Fibroblast of skin of scalp (primary cell): ENCODE measurements around the gene TRIM2.

Experiments used
- DNase-seq: peaks from one replicate; pipeline ENCODE4 v3.0.0-alpha.2; 2013

Gene TRIM2

DNA sequence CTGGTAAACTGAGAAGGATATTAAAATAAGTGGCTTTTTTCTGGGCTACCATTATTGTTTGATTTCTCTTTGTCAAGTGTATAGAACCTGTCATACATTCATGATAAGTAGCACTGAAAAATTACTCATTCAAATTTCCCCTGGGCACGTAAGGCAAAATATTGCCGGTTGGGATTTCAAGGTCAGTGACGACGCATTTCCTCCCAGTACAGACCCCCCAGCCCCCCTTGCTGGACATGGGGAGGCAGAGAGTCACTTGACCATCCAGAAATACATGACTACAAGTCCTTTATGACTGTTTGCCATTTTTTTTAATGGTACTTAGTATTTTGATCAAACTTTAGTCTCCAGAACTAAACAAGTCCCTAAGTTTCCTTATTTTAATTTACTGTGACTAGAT lies 133.4 kb downstream of the TRIM2 start:
- DNase-seq: no peak

DNA sequence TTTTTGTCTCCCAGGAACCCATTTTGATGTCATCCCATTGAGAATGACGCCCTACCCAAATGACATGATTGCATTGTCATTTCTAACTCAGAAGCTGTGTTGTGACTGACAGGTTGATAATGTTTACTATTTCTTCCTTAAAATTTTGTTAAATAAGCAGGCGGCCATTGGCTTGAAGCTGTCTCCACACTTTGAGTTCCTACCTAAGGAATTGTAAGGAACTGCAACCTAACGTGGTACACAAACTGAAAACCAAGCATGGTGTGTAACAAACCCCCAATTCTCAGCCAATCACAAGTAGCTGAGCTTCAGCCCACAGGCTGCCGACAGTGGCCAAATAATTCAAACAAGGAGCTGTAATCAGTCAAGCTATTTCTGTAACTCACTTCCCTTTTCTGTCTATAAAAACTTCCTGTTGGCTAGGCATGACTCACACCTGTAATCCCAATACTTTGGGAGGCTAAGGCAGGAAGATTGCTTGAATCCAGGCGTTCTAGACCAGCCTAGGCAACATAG lies 137.4 kb downstream of the TRIM2 start:
- peak; percentile 44 for DNase-seq

GRCh38 chr4:153342751-153343552 lies 138.7 kb downstream of the TRIM2 start:
- DNase-seq: no peak

GRCh38 chr4:153344131-153345011 lies 140.1 kb downstream of the TRIM2 start, which contains the start of gene MND1:
MND1 (plus strand) TSS chr4:153344688; CDS start chr4:153344738, 50 bp downstream.
- DNase-seq: peak; percentile 82

- peak; percentile 57 for DNase-seq
These were observed 141.1 kb downstream of the TRIM2 start for GRCh38 chr4:153345012-153345981.

DNA sequence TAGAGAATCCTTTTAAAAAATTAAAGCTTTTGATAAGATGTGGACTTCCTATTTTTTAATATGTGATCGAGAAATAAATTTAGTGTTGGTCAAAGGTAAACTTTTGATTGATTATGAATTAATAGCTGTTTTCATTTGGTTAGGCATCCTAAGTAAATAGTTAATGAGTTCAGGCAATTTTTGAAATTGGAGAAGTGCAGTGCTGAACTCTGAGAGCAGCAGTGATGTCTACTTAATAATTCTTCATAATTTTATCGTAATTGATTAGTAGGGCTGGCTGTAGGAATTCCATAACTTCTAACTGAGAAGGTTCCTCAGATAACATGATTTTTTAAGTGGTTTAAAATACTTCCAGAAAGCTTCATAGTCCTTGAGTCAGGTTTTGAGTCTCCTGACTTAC lies 141.8 kb downstream of the TRIM2 start:
- DNase-seq: no peak

- DNase-seq: peak; percentile 40
These were observed 142.3 kb downstream of the TRIM2 start for GRCh38 chr4:153346563-153346962.

DNA sequence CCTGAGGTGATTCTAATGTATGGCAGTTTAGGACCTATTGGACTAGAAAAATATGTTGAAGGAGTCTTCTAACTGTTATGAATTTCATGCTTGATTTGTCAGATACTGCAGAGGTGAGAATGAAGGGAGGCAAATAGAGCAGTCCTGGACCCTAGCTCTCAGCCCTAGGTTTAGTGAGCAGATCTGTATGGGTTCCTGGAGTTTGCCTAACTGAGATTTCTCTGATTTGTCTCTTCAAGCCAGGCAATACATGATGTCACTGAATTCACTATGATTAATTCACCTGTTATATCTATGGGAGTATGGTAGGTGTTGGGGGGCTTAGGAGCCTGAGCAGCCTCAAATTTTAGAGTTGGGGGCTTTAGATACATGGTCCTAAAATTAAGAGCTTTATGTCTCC lies 142.9 kb downstream of the TRIM2 start:
- no peak for DNase-seq

- no peak for DNase-seq
These were observed 143.8 kb downstream of the TRIM2 start for GRCh38 chr4:153348006-153348405.

DNA sequence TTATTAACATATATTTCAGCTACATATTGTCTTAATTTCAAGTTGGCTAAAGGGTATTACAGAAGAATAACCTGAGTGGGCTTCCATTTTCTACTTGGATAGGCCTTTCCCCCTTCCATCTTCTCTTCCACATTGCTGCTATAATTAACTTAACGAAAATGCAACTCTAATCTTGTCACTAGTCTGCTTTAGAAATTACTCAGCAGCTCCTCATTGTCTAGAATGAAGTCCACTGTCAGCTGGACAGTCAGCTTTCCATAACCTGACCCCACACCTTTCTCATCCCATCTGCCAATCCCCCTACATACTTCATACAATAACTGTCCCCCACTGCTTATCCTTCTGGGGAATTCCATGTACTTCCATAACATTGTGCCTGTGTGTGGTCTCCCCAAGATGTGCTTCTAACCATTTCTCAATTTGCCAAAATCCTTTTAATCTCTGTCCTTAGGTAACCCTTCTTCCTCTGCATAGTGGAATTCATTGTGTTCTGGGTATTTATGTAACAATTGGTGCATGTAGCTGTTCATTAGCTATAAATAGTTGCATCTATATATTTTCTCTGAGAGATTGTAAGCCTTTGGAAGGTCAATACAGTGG lies 145.1 kb downstream of the TRIM2 start:
- no peak for DNase-seq

DNA sequence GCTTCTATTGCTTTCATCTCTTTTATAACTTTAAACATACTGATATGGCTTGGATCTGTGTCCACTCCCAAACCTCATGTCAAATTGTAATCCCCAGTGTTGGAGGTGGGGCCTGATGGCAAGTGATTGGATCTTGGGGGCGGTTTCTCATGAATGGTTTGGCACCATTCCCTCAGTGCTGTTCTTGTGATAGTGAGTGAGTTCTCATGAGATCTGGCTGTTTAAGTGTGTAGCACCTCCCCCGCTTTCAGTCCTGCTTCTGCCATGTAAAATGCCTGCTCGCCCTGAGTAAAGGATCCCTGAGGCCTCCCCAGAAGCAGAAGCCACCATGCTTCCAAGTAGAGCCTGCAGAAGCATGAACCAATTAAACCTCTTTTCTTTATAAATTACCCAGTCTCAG lies 157.9 kb downstream of the TRIM2 start:
- DNase-seq: peak; percentile 42

DNA sequence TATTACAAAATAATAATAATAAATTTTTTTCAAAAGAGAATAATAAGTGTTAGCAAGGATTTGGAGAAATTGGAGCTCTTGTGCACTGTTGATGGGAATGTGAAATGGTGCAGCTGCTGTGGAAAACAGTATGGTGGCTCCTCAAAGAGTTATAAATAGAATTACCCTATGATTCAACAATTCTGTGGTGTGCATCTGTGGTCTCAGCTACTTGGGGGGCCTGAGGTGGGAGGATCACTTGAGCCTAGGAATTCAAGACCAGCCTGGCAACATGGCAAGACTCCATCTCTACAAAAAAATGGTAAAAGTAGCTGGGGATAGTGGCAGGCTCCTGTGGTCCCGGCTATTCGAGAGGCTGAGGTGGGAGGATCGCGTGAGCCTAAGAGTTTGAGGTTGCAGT lies 159.8 kb downstream of the TRIM2 start:
- peak; percentile 80 for DNase-seq

DNA sequence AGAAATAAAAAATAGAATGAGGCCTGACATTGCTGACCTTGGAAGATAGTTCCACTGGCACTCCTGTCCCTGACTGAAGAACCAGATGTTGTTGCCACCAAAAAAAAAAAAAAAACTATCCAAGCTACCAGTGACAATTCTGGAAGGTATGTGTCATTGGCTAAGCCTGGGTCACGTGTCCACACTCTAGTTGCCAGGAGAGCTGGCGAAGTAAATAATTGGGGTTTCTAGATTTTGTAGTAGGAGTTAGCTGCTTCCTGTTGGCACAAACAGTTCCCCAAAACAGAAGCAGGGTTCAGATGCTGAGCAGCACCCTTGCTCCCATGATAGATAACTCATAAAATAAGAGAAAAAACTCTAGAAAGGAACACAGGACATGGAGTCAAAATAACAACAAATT lies 160.8 kb downstream of the TRIM2 start:
- DNase-seq: no peak

DNA sequence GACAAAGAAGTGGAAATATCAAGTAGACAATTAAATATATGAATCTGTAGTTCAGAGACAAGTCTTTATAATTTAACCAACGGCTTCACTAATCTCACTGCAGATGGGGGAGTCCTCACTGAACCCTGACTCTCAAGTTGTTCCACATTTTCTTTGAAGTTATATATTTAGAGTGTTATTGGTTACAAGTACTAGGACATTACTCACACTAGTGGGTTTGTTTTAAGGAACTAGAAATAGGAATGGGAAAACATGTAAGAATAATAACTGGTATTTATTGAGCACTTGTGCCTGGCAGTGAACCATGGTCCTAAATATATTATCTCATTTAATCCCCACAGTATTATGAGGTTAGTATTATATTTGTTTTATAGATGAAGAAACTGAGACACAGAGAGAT lies 162.2 kb downstream of the TRIM2 start:
- no peak for DNase-seq

- no peak for DNase-seq
These were observed 162.8 kb downstream of the TRIM2 start for GRCh38 chr4:153367092-153367491.

GRCh38 chr4:153369021-153369420 lies 164.8 kb downstream of the TRIM2 start:
- no peak for DNase-seq

GRCh38 chr4:153371701-153372234 lies 167.5 kb downstream of the TRIM2 start:
- DNase-seq: no peak

- DNase-seq: no peak
These were observed 168.8 kb downstream of the TRIM2 start for GRCh38 chr4:153372967-153373562.

- peak; percentile 88 for DNase-seq
These were observed 170.2 kb downstream of the TRIM2 start for GRCh38 chr4:153374442-153374841.

- no peak for DNase-seq
These were observed 171.1 kb downstream of the TRIM2 start for GRCh38 chr4:153375303-153375702.

DNA sequence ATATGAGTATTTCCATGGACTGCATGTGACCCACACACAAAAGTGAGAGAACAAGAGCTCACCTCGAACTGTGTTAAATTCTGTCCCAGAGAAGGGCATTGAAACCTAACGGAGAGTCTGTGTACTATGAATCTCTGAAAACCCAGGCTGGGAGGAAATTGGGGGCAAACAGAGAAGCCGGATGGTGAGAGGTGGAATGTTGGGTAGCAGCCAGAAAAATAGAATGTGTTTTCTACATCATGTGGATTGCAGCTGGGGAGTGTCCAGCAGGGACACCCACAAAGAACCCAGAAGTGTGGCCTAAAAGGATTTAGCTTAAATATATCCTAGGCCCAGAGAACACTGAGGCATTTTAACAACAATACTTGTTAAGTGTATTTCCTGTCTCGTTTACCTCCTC lies 178.9 kb downstream of the TRIM2 start:
- DNase-seq: peak; percentile 68
